Body of pancreas (tissue), 4 donors: ENCODE measurements around the gene TTC9C.

Experiments used
- CTCF ChIP-seq, 7 experiments: fragments of 450-650 bp in 4 of 7; fragments of 200-600 bp in 3 of 7; sonication (generic) in 3 of 7; IDR thresholded peaks; one replicate each; pipeline ENCODE4 v1.5.1; 2016 to 2019; ENCODE audit warnings: antibody characterized with exemption in 7 of 7
- POLR2A ChIP-seq, 3 donors: fragments of 450-650 bp; IDR thresholded peaks; one replicate each; pipeline ENCODE4 v1.6.1; 2016; ENCODE audit warnings: antibody characterized with exemption in 3 of 3, mild to moderate bottlenecking in 2 of 3

DNA sequence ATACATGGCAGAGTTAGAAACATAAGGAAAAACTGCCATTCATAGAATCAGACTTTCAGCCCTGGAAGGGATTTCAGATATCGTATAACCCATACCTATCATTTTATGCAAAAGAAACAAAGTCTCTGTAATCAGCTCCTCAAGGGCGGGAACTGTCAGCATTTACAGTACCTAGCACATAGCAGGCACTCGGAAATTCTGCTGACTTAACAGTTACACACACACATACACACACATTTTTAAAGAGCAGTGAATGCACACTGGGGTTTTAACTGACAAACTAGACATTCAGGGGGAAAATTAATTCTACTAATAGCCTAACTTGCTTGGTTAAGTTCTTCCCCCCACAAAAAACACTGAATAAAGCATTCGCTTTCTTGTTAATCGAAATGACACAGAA is 12.1 kb upstream of the TTC9C start:
- TF ChIP-seq CTCF (IDR thresholded peaks at IDR 0.05): no peak
- no peak for TF ChIP-seq POLR2A (IDR thresholded peaks at IDR 0.05)
